NCI-H345 (cell line): ENCODE measurements around the gene MKKS.
"Not testable (repeated sequence)": the region's sequence is repeated elsewhere in the genome, so short reads cannot be mapped to it uniquely, and the experiment has no call there.

Source experiments
- DNase-seq: peaks from one replicate; lab custom pipeline; 2025; lab: John Stamatoyannopoulos, UW

Gene MKKS

DNA sequence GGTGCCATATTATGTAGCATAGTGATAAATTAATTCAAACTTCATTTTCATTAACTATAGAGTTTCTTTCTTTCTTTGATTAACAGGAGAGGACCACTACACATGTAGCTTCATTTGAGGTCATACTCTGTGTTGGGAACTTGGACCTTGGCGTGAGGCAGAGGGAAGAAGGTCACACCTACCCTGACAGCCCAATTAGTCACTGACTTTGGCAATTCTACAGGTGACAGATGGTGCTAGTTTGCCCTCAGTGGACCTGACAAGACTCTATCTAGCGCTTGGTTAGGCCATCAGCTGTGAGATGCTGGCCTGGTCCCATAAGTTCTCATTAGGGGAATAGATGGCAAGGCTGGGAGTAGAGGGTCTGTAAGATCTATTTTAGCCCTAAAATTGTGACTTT, 15.2 kb upstream of the MKKS start:
- no peak for DNase-seq

DNA sequence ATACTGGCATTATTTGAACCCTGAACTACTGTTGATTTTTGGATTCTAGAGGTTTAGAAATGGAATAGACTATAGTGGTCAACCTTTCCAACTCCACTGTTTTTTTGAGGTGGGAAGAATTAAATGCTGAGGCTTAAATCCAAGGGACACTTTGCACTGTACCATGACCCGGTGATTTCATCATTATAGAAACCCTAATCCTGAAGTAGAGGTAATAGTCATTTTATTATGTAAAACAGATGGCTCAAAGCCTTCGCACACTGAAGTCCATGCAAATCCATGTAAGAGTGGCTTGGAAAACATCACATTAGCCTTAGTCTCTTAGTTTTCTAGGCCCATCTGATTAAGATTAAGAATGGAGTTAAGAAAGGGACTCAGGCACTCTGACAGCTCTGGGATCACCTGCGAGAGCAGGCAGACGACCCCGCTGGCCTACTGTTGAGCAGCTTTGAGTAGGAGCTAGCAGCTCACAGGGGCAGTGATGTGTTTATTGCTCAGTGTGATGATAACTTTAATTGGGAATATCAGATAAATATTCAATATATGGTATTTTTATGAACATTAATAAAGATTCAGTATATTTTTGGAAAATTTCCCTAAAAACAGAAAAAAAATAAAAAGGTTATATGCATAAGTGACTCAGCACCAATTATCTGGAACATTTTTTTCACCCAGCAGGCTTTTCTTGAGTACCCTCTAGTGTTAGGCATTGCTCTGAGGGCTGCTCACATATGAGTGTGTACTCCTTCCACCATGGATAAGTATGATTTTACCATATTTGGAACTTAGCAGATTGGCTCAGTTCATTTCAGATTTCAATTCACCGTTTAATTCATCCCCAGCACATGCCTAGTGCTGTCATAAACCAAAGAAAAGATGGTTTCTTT, 14.5 kb upstream of the MKKS start:
- DNase-seq, result no peak

DNA sequence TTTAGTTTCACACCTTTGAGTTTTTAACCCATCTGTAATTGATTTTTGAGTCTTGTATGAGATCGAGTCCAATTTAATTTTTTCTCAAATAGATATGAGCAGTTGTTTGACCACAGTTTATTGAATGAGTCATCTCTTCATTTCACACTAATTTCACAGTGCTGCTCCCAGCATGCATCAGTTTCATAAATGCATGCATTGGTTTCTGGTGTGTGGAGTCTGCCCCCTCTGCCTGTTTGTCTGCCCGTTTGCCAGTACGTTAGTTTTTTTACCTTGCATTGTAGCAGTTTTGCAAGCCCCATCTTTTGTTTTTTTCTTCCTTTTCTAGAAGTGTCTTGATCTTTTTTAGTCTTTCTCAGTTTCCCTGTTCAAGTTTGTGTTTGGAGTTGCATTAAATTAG, 13.0 kb upstream of the MKKS start:
- no peak for DNase-seq

DNA sequence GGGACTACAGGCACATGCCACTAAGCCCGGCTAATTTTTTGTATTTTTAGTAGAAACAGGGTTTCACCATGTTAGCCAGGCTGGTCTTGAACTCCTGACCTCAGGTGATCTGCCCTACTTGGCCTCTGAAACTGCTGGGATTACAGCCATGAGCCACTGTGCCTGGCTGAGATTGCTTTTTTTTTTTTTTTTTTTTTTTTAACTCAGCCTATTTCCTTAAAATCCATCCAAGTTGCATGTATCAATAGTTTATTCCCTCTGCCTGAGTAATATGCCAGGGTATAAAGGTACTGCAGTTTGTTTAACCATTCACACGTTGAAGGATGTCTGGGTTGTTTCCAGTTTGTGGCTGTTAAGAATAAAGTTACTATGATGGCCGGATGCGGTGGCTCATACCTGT, 11.7 kb upstream of the MKKS start:
- no peak for DNase-seq

DNA sequence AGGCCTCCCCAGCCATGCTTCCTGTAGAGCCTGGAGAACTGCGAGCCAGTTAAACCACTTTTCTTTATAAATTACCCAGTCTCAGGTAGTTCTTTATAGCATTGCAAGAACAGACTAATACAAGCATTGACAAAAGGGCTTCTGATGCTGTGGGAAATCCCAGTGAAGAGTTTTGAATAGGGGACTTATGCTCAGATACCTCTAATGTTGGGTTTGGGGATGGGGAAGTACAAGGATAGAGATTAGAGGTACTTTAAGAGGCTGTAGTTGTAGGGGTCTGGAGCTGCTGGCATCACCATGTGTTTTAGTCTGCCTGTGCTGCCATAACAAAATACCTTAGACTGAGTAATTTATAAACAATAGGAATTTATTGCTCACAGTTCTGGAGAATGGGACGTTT, 9.9 kb upstream of the MKKS start:
- DNase-seq, result no peak

DNA sequence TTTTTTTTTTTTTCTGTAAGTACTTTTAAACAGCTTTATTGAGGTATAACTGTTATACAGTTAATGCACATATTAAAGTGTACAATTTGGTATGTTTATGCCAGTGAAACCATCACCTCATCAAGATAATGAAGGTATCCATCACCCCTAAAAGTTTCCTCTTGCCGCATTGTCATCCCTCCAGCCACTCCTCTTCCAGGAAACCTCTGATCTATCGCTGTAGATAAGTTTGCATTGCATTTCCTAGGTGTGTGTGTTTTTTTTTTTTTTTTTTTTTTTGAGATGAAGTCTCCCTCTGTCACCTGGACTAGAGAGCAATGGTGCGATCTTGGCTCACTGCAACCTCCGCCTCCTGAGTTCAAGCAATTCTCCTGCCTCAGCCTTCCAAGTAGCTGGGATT, 4.2 kb upstream of the MKKS start:
- DNase-seq, result no peak

DNA sequence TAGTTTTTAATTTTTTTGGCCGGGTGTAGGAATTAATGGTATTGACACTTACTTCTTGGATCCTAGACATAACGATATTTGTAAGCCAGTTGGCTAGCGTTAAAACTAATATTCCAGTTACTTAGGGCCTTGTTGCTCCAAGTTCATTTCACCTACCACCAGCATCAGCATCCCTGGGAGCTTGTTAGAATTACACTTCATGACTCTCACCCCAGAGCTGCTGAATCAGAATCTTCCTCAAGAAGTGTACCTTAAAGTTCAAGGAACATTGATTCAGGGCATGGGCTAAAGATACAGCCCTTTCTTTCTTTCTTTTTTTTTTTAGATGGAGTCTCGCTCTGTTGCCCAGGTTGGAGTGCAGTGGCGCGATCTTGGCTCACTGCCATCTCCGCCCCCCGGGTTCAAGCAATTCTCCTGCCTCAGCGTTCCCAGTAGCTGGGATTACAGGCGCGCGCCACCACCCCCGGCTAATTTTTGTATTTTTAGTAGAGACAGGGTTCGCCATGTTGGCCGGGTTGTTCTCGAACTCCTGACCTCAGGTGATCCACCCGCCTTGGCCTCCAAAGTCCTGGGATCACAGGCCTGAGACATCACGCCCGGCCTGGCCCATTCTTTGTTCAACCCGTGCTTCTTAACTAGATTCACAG, 2.2 kb upstream of the MKKS start:
- DNase-seq, result no peak

DNA sequence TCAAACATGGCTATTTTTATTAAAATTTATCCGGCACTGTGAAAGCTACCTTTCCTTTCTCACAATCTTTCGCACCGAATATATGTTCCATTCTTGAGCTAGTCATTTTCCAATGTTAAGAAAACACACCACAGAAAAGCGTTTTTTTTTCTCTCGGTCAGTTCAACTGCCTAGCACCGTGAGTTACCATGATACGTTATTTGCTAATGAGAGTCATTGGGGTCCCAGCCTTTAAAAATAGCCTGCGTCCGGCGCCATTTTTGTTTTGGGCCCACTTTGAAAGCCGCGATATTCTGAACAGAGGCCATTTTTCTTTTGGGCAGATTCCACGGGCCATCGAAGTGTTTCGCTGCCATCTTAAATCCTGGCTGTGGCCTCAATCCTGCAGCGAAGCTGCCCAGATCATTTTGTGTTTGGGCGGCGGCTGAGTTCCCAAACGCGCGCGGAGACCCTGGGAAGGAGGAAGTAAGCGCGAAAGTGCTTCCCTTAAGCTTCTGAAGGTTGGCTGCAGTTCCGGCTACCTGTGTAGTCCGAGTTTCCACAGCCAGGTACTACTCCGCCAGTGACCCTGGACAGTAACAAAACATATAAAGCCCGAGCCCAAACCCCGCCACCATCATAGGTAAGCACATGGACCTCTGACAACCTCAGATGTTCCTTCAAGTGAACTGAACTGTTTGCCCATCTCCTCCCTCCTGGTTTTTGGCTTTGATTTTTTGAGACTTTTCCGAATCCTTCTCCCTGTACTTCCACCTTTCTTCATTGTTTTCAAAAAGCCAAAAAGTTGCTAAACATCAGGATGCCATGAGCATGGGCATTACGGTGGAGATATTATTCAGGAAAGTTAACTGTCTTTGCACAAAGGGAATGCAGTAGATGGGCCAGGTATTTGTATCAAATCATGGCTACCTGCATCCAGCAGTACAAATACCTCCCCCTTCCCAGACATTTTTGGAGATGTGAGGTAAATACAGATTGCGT, 1.1 kb upstream of the MKKS start, which contains the start of gene SLX4IP:
TSS of gene SLX4IP (plus strand) at position 474 of the 981 bp plus-strand sequence. CDS start 22,900 bp downstream, outside the sequence.
- DNase-seq, result peak; percentile 99

DNA sequence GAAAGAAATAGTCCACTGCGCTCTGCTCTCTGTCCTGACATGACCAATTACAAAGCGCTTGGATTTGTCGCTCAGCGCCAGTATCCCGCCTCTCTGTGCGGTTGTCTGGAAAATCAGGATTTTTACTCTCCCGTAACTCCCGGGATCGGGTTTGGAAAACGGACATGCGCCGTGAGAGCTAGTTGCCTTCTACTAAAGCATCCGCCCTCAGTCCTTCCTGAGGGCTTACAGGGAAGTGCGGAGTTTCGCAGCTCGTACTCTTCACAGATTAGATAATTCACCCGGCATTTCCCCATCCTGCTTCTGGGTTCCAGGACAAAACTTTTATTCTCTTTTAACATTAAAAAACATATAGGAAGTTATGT, 427 bp upstream of the MKKS start:
- DNase-seq, result peak; percentile 100

DNA sequence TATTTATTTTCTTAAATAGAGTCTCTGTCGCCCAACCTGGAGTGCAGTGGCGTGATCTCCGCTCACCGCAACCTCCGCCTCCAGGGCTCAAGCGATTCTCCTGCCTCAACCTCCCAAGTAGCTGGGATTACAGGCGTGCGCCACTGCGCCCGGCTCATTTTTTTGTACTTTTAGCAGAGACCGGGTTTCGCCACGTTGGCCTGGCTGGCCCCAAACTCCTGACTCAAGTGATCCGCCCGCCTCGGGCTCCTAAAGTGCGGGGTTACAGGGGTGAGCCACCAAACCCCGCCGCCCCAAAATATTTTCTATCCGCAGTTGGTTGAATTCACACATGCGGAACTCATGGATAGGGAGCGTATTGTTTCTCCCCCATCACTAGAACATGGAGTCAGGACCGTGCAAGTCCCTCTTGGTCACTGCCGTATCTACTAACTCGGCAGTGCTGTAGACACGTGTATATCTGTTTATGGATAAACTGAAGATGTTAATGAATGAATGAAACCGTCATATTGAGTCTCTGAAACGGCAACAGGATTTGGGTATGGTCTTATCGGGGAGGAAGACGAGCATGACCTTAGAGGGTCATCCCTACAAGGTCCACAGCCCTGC, 904 bp downstream of the MKKS start:
- peak; percentile 39 for DNase-seq

DNA sequence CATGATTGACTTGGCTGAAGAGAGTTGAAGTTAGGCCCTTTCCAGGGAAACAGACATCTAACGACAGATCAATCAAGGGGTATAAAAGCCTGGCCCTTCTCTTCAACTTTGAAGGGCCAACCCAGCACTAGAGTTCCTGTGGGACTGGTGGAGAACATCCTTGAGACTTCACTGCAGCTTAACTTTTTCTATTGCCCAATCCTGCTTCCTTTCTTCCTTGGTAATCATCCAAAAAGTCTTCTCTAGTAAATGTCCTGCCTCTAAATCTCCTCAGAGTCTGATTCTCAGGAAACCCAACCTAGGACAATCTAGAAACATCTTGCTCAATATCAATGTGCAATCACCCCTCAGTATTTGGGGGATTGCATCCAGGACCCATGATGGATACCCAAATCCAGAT, 1.9 kb downstream of the MKKS start:
- DNase-seq, result no peak

DNA sequence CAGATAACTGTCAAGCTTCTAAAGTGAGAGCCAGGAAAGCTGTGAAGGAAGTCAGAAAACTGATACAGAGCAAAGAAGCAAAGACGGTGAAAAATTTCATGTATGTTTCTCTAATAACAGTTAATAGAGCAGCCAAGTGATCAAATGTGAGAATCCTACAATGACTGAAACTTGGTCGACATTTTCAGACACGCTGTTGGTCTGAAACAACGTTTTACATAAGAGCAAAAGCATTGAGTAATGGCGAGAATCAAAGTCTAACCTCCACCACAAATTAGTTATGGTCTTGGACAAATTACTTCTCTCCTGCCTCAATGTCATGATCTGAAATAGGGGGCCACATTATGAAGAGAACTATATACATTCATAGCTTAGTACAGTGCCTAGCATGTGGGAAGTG, 3.3 kb downstream of the MKKS start:
- no peak for DNase-seq

DNA sequence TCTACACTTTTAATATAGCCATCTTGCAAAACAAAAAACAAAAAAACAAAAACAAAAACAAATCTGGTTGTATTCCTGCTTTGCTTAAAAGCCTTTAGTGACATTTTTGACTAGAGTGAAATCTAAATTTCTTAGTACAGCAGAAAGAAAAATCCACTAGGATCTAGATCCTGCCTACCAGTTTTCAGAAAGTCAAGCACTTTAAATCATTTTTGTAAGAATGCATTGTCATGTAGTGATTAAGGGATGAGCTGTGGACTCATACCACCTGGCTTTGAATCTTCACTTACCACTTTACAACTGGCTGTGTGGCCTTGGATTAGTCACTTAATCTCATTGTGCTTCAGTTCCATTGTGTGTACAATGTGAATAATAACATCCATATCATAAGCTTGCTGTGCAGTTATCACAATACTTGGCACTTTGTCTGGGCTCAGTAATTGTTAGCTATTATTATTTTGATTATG, 4.0 kb downstream of the MKKS start:
- DNase-seq, result no peak

DNA sequence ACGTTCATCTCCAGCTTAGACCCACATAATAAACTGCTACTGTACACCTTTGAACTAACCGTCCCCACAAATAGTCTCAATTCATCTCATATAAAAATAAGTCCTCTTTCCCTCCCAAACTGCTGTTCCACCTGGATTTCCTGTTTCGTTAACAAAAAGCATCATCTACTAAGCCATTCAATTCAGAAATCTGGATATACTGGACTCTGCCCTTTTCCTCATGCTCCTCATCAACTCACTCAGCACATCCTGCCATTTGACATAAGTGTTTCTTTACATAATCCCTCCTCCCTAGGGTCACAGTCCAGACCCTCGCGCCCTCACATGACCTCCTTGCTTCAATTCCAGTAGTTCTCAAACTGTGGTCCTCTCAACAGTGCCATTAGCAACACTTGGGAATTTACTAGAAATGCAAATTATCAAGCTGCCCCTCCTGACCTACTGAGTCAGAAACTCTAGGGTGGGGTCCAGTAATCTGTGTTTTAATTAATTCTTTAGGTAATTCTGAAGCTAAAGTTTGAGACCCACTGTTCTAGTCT, 4.5 kb downstream of the MKKS start:
- no peak for DNase-seq

DNA sequence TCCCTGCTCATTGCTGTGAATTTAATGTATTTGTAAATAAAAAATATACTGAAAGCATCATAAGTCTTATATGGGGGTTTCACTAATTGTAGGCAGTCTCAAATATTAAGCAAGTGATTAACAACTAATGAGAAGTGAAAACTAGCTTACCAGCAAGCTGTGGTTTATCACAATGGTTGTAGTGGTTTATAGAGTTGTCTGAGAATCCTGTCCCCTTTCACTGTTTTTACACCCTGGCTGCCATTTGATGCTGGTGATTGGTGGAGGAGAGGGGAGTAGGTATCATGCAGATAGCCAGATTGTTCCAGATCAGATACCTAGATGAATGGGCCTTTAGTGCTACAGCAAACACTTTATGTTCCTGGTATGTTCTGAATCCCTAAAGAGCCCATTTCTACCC, 6.0 kb downstream of the MKKS start:
- no peak for DNase-seq

DNA sequence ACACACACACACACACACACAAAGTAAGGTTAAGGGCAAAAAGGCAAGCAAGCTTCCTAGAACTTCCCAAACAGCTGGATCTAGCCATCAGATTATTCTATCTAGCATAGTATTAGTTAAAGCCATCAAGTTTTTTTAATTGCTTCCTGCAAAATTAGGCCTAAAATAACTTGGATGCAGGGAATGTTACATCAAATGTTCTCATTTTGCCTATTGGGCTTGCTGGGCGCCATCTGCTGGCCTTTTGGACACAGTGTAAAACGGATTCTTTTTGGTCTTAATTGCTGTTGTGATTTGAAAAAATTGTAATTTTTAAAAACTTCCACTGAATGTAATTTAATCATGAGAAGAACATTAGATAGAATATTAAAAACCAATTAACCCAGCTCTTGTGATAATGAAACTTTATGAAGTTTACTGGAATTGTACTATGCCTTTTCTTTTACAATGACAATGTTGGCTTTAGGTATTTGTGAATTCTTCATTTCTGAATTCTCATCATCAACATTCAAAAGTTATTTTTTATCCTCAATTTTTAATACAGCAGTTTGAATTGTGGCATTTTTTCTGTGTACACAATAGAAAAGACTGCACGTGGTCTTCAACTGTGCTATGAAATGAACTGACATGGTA, 6.8 kb downstream of the MKKS start:
- peak; percentile 51 for DNase-seq

DNA sequence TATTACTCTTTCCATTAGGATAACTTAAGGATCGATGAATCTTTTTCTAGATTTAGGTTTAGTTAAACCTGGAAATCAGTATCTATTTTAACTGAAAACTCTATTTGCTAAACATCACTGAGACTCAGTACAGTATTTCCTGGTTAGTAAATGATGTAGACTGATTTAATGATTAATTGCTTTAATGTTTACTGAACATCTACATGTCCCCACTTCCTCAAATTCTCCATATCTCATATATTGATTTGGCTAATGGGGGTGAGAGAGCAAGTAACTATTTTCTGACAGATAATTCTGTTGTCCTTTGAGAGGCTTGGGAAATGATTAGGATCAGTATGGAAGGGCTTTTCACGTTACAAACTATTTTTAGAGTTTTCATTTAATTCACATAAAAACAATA, 10.3 kb downstream of the MKKS start:
- no peak for DNase-seq

DNA sequence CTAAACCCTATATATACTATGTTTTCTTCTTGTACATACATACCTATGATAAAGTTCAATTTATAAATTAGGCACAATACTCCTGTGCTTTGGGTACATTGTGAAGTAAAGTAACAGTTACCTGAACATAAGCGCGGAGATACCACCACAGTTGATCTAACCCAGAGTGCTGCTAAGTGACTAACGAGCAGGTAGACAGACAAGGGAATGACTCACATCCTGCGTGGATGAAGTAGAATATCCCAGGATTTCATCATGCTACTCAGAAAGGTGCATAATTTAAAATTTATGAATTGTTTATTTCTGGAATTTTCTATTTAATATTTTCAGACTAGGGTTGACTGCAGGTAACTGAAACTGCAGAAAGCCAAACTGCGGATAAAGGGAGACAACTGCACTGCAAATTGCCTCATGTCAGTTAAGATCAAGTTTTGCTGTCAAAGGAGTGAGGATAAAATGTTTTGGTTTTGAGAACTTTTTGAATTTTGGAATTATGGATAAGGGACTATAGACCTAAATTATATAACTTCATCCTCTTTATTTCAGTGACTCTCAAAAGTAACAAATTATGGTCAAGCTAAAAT, 14.4 kb downstream of the MKKS start:
- no peak for DNase-seq

DNA sequence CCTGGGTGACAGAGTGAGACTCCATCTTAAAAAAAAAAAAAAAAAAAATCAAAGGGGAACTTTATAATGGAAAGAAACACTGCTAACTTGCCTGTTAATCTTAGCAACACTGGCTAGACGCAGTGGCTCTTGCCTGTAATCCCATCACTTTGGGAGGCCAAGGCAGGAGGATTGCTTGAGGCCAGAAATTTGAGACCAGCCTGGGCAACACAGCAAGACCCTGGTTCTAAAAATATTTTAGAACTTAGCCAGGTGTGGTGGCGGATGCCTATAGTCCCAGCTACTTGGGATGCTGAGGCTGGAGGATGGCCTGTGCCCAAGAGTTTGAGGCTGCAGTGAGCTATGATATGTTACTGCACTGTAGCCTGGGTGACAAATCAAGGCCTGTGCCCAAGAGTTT, 16.8 kb downstream of the MKKS start:
- not testable (repeated sequence) for DNase-seq

DNA sequence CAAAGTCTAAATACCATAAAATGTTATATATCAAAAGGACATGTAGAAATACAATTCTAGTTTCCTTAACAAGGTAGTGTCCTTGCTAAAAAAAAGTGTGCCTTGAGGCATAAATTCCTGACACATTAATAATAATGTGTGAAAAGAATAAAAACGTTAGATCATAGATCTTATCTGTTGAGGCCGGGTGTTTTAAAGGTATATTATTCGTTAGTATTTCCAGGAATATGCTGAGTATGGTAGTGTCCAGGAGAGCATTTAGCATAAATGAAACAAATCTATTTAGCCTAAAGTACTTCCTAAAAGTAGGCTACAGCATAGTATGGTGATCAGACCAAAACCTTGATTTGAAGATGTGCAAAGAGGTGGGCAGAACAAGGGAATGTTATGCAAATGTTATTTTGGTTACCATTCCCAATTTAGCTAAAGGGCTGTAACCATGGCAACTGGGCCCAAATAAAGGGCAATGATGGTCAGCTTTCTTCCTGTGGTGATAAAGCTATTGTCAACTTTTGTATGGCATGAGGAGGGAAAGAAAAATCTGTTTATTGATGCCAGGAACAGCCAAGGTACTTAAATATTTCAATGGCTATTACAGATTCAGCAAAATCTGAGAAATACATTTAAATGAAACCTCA, 18.9 kb downstream of the MKKS start:
- no peak for DNase-seq
